ENCODE data around the gene VPS35.
A peak's percentile ranks its signal among the peaks of the same experiment; 100 is the strongest.
"Not testable (repeated sequence)": the region's sequence is repeated elsewhere in the genome, so short reads cannot be mapped to it uniquely, and the experiment has no call there.

The VPS35 gene

DNA sequence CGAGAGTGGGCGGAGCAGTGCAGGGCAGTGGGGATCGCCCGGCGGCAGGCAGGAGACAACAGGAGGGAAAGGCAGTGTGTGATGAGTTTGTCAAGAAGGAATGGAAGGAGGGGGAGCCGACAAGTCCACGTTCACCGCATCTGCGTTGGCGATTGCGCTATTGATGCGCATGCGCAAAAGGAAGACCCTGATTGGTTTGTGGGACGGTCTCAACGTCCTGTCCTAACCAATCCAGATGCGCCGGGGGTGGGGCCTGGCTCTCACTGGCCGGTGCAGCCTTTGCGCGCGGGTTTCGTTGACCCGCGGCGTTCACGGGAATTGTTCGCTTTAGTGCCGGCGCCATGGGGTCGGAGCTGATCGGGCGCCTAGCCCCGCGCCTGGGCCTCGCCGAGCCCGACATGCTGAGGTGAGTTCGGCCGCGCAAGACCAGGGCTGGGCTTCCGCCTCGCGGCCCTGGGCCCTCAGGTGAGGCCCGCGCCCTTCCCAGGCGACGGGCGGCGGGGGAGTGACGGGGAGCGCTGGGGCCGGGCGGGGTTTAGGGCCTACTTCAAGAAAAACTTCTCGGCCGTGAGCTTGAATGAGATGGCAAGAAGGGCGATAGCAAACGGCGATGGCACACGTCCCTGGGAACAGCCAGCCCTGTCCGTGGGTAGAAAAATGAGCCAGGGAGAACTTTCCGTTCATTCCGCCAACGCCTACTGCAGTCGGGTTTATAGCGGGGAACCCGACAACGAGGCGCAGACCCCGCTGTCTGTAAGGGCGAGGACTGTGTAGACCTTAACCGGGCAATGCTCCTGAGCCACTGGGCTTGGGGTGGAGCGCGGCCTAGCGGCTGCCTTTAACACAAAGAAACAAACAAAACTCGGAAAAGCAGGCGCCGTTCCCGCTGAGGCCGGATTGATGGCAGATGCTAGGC, 645 bp upstream of the VPS35 start, which contains the start of gene ORC6:
Gene ORC6 (plus strand): TSS at position 295 of the 916 bp plus-strand sequence. CDS start 47 bp downstream, at position 342.
- Histone ChIP-seq H3K9ac (ENCODE audit: low read depth, low read length) (peak within 1 kb of the TSS; percentile 83), H3K4me2 (ENCODE audit: low read length) (peak within 1 kb of the TSS; percentile 98), H3K4me3 (ENCODE audit: low read length) (peak within 1 kb of the TSS; percentile 76), H3K9me3 (replicated peaks; ENCODE audit: low read length) (no peaks in the 10 kb centered on the region), H3K27me3 (ENCODE audit: control insufficient read depth, insufficient read depth, low read length) (no peaks in the 10 kb centered on the region), H3K4me1 (ENCODE audit: control insufficient read depth, insufficient read depth, low read length) (peaks cover 29% of the 10 kb centered on the region), H3K36me3 (ENCODE audit: insufficient read depth, low read length) (peaks cover 4% of the 10 kb centered on the region)

DNA sequence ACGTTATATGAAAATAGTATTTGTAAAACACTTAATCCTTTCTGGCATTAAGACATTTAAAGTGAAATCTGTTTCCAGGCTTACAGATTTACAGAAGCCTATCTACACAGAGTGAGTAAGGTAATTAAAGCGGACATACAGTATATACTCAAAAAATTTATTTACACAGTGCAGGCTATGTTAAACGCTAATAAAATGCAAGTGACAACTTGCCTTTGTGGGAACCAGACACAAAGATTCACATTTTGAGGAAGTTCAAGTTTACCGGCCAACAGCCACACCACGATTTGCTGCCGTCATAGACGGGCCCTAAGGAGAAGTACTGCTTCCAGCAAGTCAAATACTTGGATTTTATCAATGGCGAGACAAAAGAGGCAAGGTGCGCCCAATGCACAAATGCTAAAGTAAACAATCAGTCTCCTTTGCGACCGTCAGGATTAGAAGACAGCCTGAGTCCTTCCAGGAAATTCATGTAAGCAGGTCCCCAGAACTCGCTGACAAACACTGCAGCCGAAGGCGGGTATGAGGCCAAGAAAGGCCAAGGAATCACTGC, 801 bp downstream of the VPS35 start:
- Histone ChIP-seq H3K4me1 (ENCODE audit: control insufficient read depth, insufficient read depth, low read length) (peaks cover 29% of the 10 kb centered on the region), H3K36me3 (ENCODE audit: insufficient read depth, low read length) (peaks cover 3% of the 10 kb centered on the region), H3K4me3 (ENCODE audit: low read length) (peak overlapping the region; percentile 76), H3K4me2 (ENCODE audit: low read length) (peak overlapping the region; percentile 80), H3K9ac (ENCODE audit: low read depth, low read length) (peak overlapping the region; percentile 83), H3K27me3 (ENCODE audit: control insufficient read depth, insufficient read depth, low read length) (no peaks in the 10 kb centered on the region), H3K9me3 (replicated peaks; ENCODE audit: low read length) (no peaks in the 10 kb centered on the region)

DNA sequence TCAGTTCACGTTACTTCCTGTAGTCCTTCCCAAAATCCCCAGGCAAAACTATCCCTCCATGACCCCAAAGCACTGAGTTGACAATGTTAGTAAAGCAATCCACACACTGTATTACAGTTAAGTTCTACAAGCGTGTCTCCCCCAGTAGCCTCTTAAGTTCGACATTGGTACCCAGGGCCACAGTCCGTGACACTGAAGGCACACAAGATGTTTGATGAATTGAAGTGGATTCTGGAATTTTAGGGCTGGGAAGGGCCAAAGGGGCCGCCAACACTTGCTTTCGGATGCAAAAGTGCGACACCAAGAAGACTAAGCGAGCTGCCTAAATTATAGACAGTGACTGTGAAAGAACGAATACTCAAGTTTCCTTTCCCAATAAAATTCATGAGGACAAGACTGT, 1.5 kb downstream of the VPS35 start:
- peaks cover 29% of the 10 kb centered on the region for H3K4me1 ChIP-seq (ENCODE audit: control insufficient read depth, insufficient read depth, low read length)
- H3K9ac ChIP-seq (ENCODE audit: low read depth, low read length) = peak overlapping the region; percentile 83
- peaks cover 3% of the 10 kb centered on the region for H3K36me3 ChIP-seq (ENCODE audit: insufficient read depth, low read length)
- peak overlapping the region; percentile 80 for H3K4me2 ChIP-seq (ENCODE audit: low read length)
- H3K27me3 ChIP-seq (ENCODE audit: control insufficient read depth, insufficient read depth, low read length) = no peaks in the 10 kb centered on the region
- H3K9me3 ChIP-seq (replicated peaks; ENCODE audit: low read length) = no peaks in the 10 kb centered on the region
- peak overlapping the region; percentile 76 for H3K4me3 ChIP-seq (ENCODE audit: low read length)

DNA sequence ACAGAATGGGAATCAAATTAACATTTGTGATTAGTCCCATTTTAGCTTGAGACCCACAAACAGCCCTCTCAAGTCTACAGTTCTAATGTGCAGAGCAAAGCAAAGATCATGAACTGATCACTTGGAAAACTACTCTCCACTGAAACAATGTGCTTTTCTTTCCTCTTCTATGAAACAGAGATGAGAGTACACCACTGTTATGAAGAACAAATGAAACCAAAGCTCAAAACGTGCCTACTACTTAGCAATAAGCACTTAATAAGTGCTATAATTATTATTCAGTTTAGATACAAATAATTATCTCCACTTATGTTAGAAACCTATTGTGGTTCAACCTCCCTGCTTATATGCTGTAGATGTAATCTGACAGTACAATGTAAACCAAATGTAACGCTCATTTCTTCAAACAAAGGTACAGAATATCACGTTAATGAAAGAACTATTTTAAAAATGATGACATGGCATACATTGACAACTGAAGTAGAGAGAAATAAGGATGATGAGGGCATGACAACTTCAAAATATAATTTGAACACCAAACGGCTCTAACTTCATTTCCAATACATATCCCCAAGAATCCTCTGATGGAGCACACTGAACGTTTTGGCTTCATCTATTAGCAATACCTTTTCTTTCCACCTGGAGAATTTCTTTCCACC, 2.0 kb downstream of the VPS35 start:
- Histone ChIP-seq H3K4me2 (ENCODE audit: low read length) (peak overlapping the region; percentile 80), H3K27me3 (ENCODE audit: control insufficient read depth, insufficient read depth, low read length) (no peaks in the 10 kb centered on the region), H3K9me3 (replicated peaks; ENCODE audit: low read length) (no peaks in the 10 kb centered on the region), H3K9ac (ENCODE audit: low read depth, low read length) (no peak overlapping the region), H3K4me3 (ENCODE audit: low read length) (peak overlapping the region; percentile 76), H3K36me3 (ENCODE audit: insufficient read depth, low read length) (no peaks in the 10 kb centered on the region), H3K4me1 (ENCODE audit: control insufficient read depth, insufficient read depth, low read length) (peaks cover 29% of the 10 kb centered on the region)

DNA sequence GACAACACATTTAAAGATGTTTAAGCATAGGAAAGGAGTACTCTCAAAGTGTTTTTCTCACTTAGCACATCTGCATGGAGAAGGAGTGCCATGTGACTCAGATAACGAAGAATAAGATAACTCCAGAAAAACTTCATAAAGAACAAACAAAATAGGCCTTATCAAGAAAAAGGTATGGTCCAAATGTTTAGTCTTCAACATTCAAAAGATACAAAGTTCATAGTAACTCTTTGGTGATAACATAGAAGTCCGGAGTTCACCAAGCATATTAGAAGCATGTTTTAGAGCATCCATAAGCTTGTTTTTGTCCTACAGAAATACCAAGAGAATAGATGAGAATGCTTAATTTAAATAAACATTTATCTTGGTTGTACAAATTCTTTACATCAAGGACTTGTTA, 7.1 kb downstream of the VPS35 start:
- not testable (repeated sequence) for H3K4me3 ChIP-seq (ENCODE audit: low read length); H3K4me2 ChIP-seq (ENCODE audit: low read length); H3K9ac ChIP-seq (ENCODE audit: low read depth, low read length); H3K27me3 ChIP-seq (ENCODE audit: control insufficient read depth, insufficient read depth, low read length); H3K4me1 ChIP-seq (ENCODE audit: control insufficient read depth, insufficient read depth, low read length); H3K9me3 ChIP-seq (replicated peaks; ENCODE audit: low read length)
- H3K36me3 ChIP-seq (ENCODE audit: insufficient read depth, low read length) = peaks cover 29% of the 10 kb centered on the region

DNA sequence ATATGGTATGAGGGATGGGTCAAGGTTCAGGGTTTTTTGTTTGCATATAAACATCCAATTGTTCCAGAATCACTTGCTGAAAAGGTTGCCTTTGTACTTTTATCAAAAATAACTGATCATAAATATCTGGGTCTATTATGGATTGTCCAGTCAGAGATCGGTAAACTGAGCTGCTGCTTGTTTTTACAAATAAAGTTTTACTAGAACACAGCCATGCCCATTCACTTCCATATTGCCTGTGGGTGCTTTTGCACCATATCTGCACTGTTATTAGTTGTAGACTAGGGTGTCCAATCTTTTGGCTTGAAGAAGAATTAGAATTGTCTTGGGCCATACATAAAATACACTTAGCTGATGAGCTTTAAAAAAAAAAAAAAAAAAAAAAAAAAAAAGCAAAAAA, 11.0 kb downstream of the VPS35 start:
- not testable (repeated sequence) for H3K9me3 ChIP-seq (replicated peaks; ENCODE audit: low read length); H3K4me1 ChIP-seq (ENCODE audit: control insufficient read depth, insufficient read depth, low read length); H3K27me3 ChIP-seq (ENCODE audit: control insufficient read depth, insufficient read depth, low read length); H3K9ac ChIP-seq (ENCODE audit: low read depth, low read length); H3K4me3 ChIP-seq (ENCODE audit: low read length); H3K4me2 ChIP-seq (ENCODE audit: low read length)
- H3K36me3 ChIP-seq (ENCODE audit: insufficient read depth, low read length) = peaks cover 44% of the 10 kb centered on the region

DNA sequence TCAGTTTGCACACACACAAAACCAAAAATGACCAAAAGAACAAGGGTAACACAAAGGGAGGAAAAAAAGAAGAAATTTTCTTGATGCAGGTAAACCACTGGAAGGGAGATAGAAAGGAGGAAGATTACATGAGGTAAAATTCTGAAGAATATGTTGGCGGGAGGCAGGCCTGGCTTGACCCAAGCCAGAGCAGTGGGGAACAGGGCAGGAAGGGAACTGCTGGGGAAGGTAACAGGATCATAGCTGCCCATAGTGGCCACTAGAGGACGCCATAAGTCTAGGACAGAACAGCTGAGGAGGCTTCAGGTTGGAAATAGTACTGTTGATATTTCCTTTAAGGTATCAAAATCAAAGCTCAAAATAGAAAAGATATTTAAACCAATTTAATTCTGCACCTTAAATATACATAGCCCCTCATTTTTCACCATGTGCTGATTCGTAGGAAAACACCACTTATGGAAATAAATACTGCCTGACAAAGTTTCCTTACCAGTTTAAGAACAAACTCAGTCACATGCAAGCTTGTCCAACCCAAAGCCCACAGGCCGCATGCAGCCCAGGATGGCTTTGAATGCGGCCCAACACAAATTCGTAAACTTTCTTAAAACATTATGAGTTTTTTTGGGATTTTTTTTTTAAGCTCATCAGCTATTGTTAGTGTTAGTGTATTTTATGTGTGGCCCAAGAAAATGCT, 15.5 kb downstream of the VPS35 start:
- peaks cover 50% of the 10 kb centered on the region for H3K36me3 ChIP-seq (ENCODE audit: insufficient read depth, low read length)

DNA sequence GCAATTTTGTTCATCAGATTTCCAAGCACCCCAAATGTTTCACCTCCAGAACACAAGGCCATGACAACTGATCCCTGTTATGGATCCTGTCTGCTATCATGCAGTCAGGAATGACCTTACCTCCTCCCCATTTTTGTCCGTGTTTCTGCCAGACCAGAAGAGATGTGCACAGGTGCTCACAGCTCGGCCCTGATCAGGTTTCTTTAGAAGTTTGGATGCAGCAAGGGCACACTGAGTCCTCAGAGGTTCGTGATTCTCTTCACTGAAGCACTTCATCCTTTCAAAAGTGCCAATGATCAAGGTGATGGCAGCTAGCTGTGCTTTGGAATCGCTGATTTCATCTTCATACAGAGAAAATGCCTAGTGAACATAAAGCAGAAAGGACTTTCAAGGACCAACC, 26.9 kb downstream of the VPS35 start:
- H3K36me3 ChIP-seq (ENCODE audit: insufficient read depth, low read length) = peaks cover 66% of the 10 kb centered on the region
- H3K9ac ChIP-seq (ENCODE audit: low read depth, low read length) = no peak overlapping the region
- H3K27me3 ChIP-seq (ENCODE audit: control insufficient read depth, insufficient read depth, low read length) = no peaks in the 10 kb centered on the region
- no peak overlapping the region for H3K4me2 ChIP-seq (ENCODE audit: low read length)
- H3K4me3 ChIP-seq (ENCODE audit: low read length) = no peak overlapping the region
- H3K9me3 ChIP-seq (replicated peaks; ENCODE audit: low read length) = no peaks in the 10 kb centered on the region
- no peaks in the 10 kb centered on the region for H3K4me1 ChIP-seq (ENCODE audit: control insufficient read depth, insufficient read depth, low read length)

More for the DNA sequence above, 15.5 kb downstream of the VPS35 start:
- Histone ChIP-seq H3K4me2 (ENCODE audit: low read length) (no peak overlapping the region), H3K4me3 (ENCODE audit: low read length) (no peak overlapping the region), H3K27me3 (ENCODE audit: control insufficient read depth, insufficient read depth, low read length) (no peaks in the 10 kb centered on the region), H3K9ac (ENCODE audit: low read depth, low read length) (no peak overlapping the region), H3K9me3 (replicated peaks; ENCODE audit: low read length) (no peaks in the 10 kb centered on the region), H3K4me1 (ENCODE audit: control insufficient read depth, insufficient read depth, low read length) (no peaks in the 10 kb centered on the region)

DNA sequence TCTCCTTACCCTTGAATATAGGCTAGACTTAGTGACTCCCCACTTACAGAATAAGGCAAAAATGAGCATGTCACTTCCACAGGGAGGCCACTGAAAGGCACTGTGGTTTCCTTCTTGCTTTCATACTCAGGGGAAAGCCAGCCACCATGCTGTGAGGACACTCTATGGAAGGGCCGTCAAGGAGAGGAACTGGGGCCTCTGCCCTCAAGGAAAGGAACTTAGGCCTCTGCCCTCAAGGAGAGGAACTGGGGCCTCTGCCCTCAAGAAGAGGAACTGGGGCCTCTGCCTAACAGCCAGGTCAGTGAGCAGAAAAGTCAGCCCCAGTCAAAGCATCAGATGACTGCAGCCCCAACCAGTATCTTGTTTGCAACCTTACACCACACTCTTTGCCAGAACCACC, 30.1 kb downstream of the VPS35 start:
- no peaks in the 10 kb centered on the region for H3K4me1 ChIP-seq (ENCODE audit: control insufficient read depth, insufficient read depth, low read length)
- no peak overlapping the region for H3K4me3 ChIP-seq (ENCODE audit: low read length)
- no peaks in the 10 kb centered on the region for H3K27me3 ChIP-seq (ENCODE audit: control insufficient read depth, insufficient read depth, low read length)
- no peak overlapping the region for H3K9ac ChIP-seq (ENCODE audit: low read depth, low read length)
- peaks cover 54% of the 10 kb centered on the region for H3K36me3 ChIP-seq (ENCODE audit: insufficient read depth, low read length)
- H3K4me2 ChIP-seq (ENCODE audit: low read length) = no peak overlapping the region
- H3K9me3 ChIP-seq (replicated peaks; ENCODE audit: low read length) = no peaks in the 10 kb centered on the region

DNA sequence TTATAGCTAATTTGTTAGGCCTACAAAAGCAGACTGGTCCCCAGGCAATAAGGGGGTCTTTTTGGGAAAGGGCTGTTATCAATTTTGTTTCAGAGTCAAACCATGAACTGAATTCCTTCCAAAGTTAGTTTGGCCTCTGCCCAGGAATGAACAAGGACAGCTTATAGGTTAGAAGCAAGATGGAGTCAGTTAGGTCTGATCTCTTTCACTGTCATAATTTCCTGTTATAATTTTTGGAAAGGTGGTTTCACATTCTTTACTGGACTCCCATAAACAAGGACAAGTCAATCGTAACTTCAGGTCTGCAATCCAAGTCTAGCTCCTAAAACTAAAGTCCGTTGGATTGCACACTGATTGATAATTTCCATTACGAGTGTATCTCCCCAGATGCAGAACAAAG, 37.7 kb downstream of the VPS35 start:
- Histone ChIP-seq H3K9me3 (replicated peaks; ENCODE audit: low read length) (no peaks in the 10 kb centered on the region), H3K9ac (ENCODE audit: low read depth, low read length) (no peak overlapping the region), H3K4me2 (ENCODE audit: low read length) (no peak overlapping the region), H3K4me1 (ENCODE audit: control insufficient read depth, insufficient read depth, low read length) (peaks cover 15% of the 10 kb centered on the region), H3K4me3 (ENCODE audit: low read length) (no peak overlapping the region), H3K36me3 (ENCODE audit: insufficient read depth, low read length) (no peaks in the 10 kb centered on the region), H3K27me3 (ENCODE audit: control insufficient read depth, insufficient read depth, low read length) (no peaks in the 10 kb centered on the region)

DNA sequence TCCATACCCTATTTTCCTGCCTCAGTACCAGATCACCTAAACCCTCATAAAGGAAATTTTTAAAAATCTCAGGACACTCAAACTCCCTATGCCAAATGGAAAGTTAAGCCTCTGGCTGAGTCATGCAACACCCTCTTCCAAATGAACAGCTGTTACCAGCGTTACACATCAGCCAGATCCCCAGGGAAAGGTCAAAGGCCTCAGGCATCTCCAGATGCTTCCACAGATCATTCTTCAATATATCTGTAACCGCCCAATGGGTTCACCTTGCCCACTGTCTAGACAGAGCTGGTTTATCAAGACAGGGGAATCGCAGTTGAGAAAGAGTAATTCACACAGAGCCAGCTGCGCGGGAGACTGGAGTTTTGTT, 38.7 kb downstream of the VPS35 start:
- Histone ChIP-seq H3K4me2 (ENCODE audit: low read length) (peak overlapping the region; percentile 83), H3K4me3 (ENCODE audit: low read length) (peak overlapping the region; percentile 66), H3K36me3 (ENCODE audit: insufficient read depth, low read length) (no peaks in the 10 kb centered on the region), H3K9me3 (replicated peaks; ENCODE audit: low read length) (no peaks in the 10 kb centered on the region), H3K27me3 (ENCODE audit: control insufficient read depth, insufficient read depth, low read length) (no peaks in the 10 kb centered on the region), H3K9ac (ENCODE audit: low read depth, low read length) (peak overlapping the region; percentile 76), H3K4me1 (ENCODE audit: control insufficient read depth, insufficient read depth, low read length) (peaks cover 15% of the 10 kb centered on the region)

All from skeletal muscle satellite cell (primary cell).